HG02610 (cell line): Measurements from ENCODE around the gene KRTAP2-3.
"Not testable (repeated sequence)": the region's sequence is repeated elsewhere in the genome, so short reads cannot be mapped to it uniquely, and the experiment has no call there.

Experiments
- ATAC-seq: cut with Tn5 transposase; IDR thresholded peaks from one replicate; pipeline ENCODE4 v1.9.1; 2021; ENCODE audit warnings: mild to moderate bottlenecking, moderate library complexity; ENCODE audit not compliant: unreplicated experiment

Gene KRTAP2-3

GRCh38 chr17:41037853-41038350, 22.0 kb downstream of the KRTAP2-3 start:
- ATAC-seq, result no peak

- not testable (repeated sequence) for ATAC-seq
Measured at GRCh38 chr17:41034346-41034935, 25.5 kb downstream of the KRTAP2-3 start, which contains the start of gene KRTAP1-3. Gene KRTAP1-3 (minus strand): TSS chr17:41034874. CDS start chr17:41034821, 53 bp downstream.

- ATAC-seq, result no peak
Measured at GRCh38 chr17:41029633-41030245, 30.2 kb downstream of the KRTAP2-3 start, which contains the start of gene KRTAP1-4. Gene KRTAP1-4 (minus strand): TSS chr17:41030195. CDS start chr17:41030078, 117 bp downstream.

GRCh38 chr17:41026715-41027471, 33.0 kb downstream of the KRTAP2-3 start, which contains the start of gene KRTAP1-5:
Gene KRTAP1-5 (minus strand): TSS chr17:41027208. CDS start chr17:41027155, 53 bp downstream.
- ATAC-seq, result no peak

- ATAC-seq, result no peak
Measured at GRCh38 chr17:41024697-41025096, 35.2 kb downstream of the KRTAP2-3 start.

- no peak for ATAC-seq
Measured at GRCh38 chr17:41020336-41020735, 39.6 kb downstream of the KRTAP2-3 start.

- ATAC-seq, result no peak
Measured at GRCh38 chr17:41019415-41019814, 40.5 kb downstream of the KRTAP2-3 start.

- no peak for ATAC-seq
Measured at GRCh38 chr17:41018541-41018940, 41.4 kb downstream of the KRTAP2-3 start.

- ATAC-seq, result no peak
Measured at GRCh38 chr17:41016578-41017215, 43.2 kb downstream of the KRTAP2-3 start.

GRCh38 chr17:41015454-41015853, 44.5 kb downstream of the KRTAP2-3 start:
- no peak for ATAC-seq

GRCh38 chr17:41013606-41014005, 46.3 kb downstream of the KRTAP2-3 start:
- no peak for ATAC-seq

GRCh38 chr17:41013181-41013580, 46.7 kb downstream of the KRTAP2-3 start:
- ATAC-seq, result no peak

GRCh38 chr17:41012326-41013120, 47.4 kb downstream of the KRTAP2-3 start:
- no peak for ATAC-seq

GRCh38 chr17:41010441-41010840, 49.5 kb downstream of the KRTAP2-3 start:
- no peak for ATAC-seq

- ATAC-seq, result no peak
Measured at GRCh38 chr17:41009936-41010335, 50.0 kb downstream of the KRTAP2-3 start.

- ATAC-seq, result no peak
Measured at GRCh38 chr17:41009301-41009760, 50.6 kb downstream of the KRTAP2-3 start.
